NOMO-1 (cell line): Measurements from ENCODE around the gene ZNF564.
"Not testable (repeated sequence)": the region's sequence is repeated elsewhere in the genome, so short reads cannot be mapped to it uniquely, and the experiment has no call there.

Experiments used
- DNase-seq, 2 experiments: peaks; one replicate each; lab custom pipeline; 2025; ENCODE audit not compliant: unreplicated experiment in 2 of 2; lab: John Stamatoyannopoulos, UW

Gene ZNF564

DNA sequence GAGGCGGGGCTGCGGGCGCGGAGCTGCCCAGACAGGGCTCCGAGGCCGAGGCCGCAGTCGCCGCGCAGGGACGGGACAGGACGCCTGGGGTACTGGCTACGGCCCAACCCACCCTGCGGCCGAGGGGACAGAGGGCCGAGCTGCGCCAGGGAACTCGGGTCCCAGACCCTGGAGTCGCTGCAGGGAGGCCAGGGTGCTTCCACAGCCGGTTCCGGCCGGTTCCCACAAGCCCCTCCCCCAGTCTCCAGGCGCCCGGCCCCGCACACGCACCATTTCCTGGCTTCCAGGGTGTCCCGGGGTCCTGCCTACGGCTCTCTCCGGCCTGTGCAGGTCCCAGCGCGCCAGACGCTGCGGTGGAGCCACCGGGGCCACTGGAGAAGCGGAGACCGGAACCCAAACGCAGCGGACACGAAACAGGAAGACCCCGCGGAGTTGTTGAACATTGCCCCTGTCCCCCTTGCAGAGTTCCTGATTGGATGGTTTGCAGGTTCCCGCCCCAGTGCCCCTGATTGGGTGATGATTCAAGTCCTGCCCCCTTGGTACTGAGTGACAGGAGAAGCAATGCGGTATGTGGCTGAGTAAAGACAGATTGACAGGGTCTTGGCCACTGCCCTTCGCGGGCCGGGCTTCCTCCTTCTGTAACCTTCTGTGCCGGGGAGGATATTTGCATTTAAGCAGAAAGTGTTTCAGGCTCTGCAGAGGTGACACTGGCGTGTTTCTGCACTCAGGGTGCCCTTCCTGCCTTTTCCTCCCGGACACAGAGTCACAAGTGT lies at the start of gene ZNF564:
Gene ZNF564, minus strand, starts transcription at position 423 of the 773 bp plus-strand sequence. Its CDS starts 150 bp downstream, at position 273.
- peak; percentile 97 to 99 for DNase-seq

DNA sequence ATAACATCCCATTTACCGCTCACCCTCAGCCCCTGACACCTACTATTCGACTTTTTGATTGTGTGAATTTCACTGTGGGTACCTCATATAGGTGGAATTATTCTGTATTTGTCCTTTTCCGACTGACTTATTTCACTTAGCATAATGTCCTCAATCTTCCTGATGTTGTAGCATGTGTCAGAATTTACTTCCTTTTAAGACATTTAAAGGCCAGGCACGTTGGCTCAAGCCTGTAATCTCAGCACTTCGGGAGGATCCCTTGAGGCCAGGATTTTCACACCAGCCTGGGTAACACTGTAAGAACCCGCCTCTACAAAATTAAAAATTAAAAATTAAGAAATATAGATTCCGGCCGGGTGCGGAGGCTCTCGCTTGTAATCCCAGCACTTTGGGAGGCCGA lies 46.3 kb upstream of the ZNF564 start:
- no peak for DNase-seq

- DNase-seq = no peak
Measured at GRCh38 chr19:12596927-12597548, 45.8 kb upstream of the ZNF564 start.

GRCh38 chr19:12596485-12596884 lies 45.2 kb upstream of the ZNF564 start:
- no peak for DNase-seq

DNA sequence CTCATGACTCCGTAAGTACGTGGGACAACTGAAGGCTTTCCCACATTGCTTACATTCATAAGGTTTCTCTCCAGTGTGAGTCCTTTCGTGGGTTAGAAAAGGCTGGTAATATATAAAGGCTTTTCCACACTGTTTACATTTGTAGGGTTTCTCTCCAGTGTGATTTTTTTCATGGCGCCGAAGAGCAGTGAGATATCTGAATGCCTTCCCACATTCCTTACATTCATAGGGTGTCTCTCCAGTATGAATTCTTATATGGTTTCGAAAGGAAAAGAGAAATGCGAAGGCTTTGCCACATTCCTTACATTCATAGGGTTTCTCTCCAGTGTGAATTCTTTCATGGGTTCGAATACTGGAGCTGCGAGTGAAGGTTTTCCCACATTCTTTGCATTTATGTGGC lies 29.8 kb upstream of the ZNF564 start:
- no peak for DNase-seq

DNA sequence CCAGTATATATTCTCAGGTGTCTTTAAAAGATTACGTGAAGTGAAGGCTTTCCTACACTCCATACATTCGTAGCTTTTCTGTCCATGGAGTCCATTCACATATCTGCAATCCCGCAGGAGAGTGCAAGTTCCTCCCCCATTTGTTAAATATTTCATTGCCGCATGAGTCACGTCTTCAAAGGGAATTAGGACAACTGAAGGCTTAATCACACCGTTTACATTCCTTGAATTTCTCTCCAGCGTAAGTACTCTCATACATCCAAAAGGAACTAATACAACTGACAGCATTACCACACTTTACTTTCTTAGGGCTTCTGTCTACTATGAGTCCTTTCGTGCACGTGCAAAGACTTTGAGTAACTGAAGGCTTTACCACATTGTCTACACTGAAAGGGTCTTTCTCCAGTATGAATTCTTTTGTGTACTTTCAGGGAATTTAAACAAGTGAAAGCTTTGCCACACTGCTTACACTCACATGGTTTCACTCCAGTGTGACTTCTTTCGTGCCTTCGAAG lies 29.0 kb upstream of the ZNF564 start:
- no peak for DNase-seq

GRCh38 chr19:12578641-12579040 lies 27.4 kb upstream of the ZNF564 start:
- no peak for DNase-seq

DNA sequence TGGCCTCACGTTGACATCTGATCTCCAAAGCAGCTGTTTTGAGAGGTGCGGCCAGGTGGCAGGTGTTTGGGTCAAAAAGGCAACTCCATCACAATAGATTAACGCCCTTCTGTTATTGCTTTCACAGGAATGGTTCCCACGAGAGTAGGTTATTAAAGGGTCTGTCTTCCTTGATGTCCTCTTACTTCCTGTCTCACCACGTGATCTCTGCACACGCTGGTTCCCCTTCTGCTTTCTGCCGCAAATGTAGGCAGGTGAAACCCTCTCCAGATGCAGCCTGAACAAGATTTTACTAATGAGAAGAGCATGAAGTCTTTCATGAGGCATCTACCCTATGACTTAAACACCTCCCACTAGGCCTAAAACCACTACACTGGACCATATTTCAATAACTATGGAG lies 22.8 kb upstream of the ZNF564 start:
- peak in 1 of 2 experiments; percentile 25 for DNase-seq

DNA sequence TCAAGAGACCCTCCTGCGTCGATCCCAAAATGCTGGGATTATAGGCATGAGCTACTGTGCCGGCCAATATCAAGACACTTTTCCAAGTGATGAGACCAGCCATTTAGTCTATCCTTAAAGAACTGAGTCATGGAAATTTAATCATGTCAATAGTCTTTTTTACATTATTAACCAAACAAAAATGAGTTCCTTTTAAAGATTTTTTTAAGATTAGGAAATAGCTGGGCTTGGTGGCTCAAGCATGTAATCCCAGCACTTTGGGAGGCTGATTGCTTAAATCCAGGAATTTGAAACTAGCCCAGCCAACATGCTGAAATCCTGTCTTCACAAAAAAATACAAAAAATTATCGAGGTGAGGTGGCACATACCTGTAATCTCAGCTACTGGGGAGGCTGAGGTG lies 16.7 kb upstream of the ZNF564 start:
- no peak for DNase-seq

- DNase-seq = not testable (repeated sequence)
Measured at GRCh38 chr19:12566380-12566779, 15.1 kb upstream of the ZNF564 start.

- peak; percentile 68 to 72 for DNase-seq
Measured at GRCh38 chr19:12564016-12564664, 12.9 kb upstream of the ZNF564 start.

- no peak for DNase-seq
Measured at GRCh38 chr19:12555456-12555930, 4.2 kb upstream of the ZNF564 start.

DNA sequence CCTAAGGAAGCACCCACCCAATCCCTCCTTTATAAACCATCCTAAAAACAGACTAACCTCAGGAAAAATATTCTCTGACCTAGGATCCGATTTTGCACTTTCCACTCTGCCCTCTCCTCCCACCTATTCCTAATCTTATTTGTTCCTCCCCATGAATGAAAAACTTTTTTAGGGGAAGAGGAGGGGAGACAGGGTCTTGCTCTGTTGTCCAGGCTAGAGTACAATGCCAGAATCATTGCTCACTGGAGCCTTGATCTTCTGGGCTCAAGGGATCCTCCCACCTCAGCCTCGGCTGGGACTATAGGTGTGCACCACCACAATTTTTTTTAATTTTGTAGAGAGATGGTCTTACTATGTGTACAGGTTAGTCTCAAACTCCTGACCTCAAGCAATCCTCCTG lies 4.4 kb downstream of the ZNF564 start:
- no peak for DNase-seq

DNA sequence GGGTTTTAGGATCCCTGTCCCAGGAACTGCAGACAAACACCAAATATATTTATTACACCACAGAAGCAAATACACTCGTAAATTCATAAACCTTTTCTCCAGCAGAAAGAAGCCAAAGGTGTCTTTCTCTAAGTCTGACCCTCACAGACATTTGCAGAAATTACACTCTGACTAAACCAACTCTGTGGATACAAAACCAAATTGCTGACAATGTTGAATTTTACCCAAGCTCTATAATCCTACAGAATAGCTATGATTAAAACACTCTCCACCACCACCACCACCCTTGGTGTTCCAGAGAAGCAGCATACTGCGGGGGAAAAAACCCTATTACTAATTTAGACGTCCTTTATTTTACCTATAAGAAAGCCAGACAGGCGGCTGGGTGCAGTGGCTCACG lies 5.2 kb downstream of the ZNF564 start:
- no peak for DNase-seq

DNA sequence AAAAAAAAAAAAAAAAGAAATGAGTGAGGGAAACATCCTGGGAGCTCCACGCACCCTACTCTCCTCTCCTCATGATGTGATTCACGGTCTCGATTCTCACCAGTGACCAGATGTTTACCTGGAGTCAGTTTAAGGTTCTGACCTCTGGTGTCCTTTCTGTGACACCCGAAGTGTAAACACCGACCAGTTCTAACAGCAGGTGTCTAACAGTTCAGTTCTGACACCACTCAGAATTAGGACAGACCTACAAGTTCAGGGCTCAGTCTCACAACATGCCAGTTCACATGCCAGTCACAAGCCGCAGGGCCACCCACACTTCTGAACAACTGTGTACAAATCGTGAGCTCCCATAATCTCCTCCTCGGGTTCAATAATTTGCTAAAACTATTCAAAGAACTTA lies 6.0 kb downstream of the ZNF564 start:
- DNase-seq = no peak

- DNase-seq = no peak
Measured at GRCh38 chr19:12544401-12544876, 6.8 kb downstream of the ZNF564 start.

GRCh38 chr19:12543855-12544254 lies 7.4 kb downstream of the ZNF564 start:
- DNase-seq = no peak

DNA sequence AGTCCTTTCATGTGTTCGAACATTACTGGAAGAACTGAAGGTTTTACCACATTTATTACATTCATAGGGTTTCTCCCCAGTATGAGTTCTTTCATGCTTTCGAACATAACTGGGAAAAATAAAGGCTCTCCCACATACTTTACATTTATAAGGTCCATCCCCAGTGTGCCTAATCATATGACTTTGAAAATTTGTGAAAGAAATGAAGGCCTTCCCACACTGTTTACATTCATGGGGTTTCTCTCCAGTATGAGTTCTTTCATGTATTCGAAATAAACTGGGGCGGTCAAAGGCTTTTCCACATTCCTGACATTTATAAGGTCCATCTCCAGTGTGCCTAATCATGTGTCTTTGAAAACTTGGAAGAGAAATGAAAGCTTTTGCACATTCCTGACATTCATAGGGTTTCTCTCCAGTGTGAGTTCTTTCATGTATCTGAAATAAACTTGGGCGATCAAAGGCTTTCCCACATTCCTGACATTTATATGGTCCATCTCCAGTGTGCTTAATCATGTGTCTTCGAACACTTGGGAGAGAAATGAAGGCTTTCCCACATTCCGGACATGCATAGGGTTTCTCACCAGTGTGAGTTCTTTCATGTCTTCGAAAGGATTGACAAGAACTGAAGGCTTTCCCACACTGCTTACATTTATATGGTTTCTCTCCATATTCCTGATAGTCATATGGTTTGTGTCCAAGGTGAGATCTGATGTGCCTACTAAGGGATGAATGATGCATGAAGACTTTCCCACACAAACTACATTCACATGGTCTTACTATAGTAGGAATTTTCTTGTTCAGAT lies 24.0 kb downstream of the ZNF564 start:
- peak in 1 of 2 experiments; percentile 24 for DNase-seq

GRCh38 chr19:12526542-12526941 lies 24.7 kb downstream of the ZNF564 start:
- DNase-seq = no peak

DNA sequence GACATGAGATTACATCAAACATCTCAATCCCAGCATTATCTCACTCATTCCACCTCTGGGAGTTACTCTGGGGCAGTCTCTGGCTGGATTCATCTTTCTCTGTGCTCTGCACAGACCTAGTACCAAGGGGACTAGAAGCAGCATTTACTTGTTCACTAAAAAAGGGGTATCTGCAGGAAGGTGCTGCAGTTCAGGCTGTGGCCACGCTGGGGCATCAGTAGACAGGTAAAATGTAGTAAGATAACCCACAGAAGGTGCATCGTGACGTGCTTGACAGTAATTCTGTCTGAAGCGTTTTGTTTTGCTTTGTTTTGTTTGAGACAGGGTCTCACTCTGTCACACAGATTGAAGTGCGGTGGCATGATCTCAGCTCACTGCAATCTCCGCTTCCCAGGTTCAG lies 29.3 kb downstream of the ZNF564 start:
- no peak for DNase-seq
